PC-3 (cell line): ENCODE results near the gene ZFP2. TPM values are rescaled to one million over a fixed set of nuclear protein-coding genes. Genes with fewer than 3 reads are reported as not detected.

Experiments used
- ATAC-seq: fragments of 200-7000 bp; cut with Tn5 transposase; 2 replicates; pipeline ENCODE4 v1.9.1; 2020; ENCODE audit warnings: mild to moderate bottlenecking, moderate library complexity
- BruUV-seq: library from RNA; stranded (reverse); fragments of 400-500 nt; replicated peaks from 2 replicates; lab custom pipeline; 2021; lab: Mats Ljungman, UMichigan
- CTCF ChIA-PET: fragments of 300-600 bp; sonication (Branson Sonifier 250); formaldehyde crosslinking; loops from one replicate; lab custom pipeline; 2022; ENCODE audit warnings: antibody characterized with exemption; lab: Charles Lee
- POLR2A ChIA-PET: fragments of 300-600 bp; sonication (Branson Sonifier 250); formaldehyde crosslinking; loops from one replicate; lab custom pipeline; 2022; ENCODE audit warnings: antibody characterized with exemption; ENCODE audit not compliant: unreplicated experiment; lab: Charles Lee
- DNase-seq: peaks from one replicate; pipeline ENCODE4 v3.0.0-alpha.2; 2015
- H2AFZ ChIP-seq: fragments of 300-600 bp; sonication (generic); 2 replicates; pipeline ENCODE4 v1.6.0; 2016; ENCODE audit warnings: antibody characterized with exemption, low read length
- H3F3A ChIP-seq: fragments of 300-600 bp; sonication (generic); one replicate; pipeline ENCODE4 v1.6.0; 2017; ENCODE audit warnings: antibody characterized with exemption, low read length, control low read depth, mild to moderate bottlenecking; ENCODE audit not compliant: unreplicated experiment
- H3K27ac ChIP-seq: fragments of 300-600 bp; sonication (generic); 2 replicates; pipeline ENCODE4 v1.5.1; 2016; ENCODE audit warnings: mild to moderate bottlenecking, low read length
- H3K27me3 ChIP-seq: fragments of 300-600 bp; sonication (generic); 2 replicates; pipeline ENCODE4 v1.6.1; 2016; ENCODE audit warnings: low read length, mixed read lengths
- H3K36me3 ChIP-seq: fragments of 300-600 bp; sonication (generic); 2 replicates; pipeline ENCODE4 v1.6.1; 2016; ENCODE audit warnings: low read depth, mixed run types, low read length, mixed read lengths
- H3K4me1 ChIP-seq: fragments of 300-600 bp; sonication (generic); 2 replicates; pipeline ENCODE4 v1.5.1; 2016; ENCODE audit warnings: low read length; ENCODE audit not compliant: insufficient read depth
- H3K4me2 ChIP-seq: fragments of 300-600 bp; sonication (generic); 2 replicates; pipeline ENCODE4 v1.6.0; 2016; ENCODE audit warnings: low read length
- H3K4me3 ChIP-seq: fragments of 300-600 bp; sonication (generic); 2 replicates; pipeline ENCODE4 v1.5.1; 2016; ENCODE audit warnings: mild to moderate bottlenecking, low read length, mixed read lengths
- H3K79me2 ChIP-seq: fragments of 300-600 bp; sonication (generic); 2 replicates; pipeline ENCODE4 v1.6.1; 2017; ENCODE audit warnings: low read length, mixed read lengths
- H3K9ac ChIP-seq: fragments of 300-600 bp; sonication (generic); 2 replicates; pipeline ENCODE4 v1.6.0; 2016; ENCODE audit warnings: mild to moderate bottlenecking, low read length
- H3K9me2 ChIP-seq: fragments of 300-600 bp; sonication (generic); replicated peaks from 2 replicates; pipeline ENCODE4 v1.6.1; 2016; ENCODE audit warnings: mixed run types, low read length, mixed read lengths
- H3K9me3 ChIP-seq: fragments of 300-600 bp; sonication (generic); 2 replicates; pipeline ENCODE4 v1.6.1; 2016; ENCODE audit warnings: low read length, mixed read lengths
- H4K20me1 ChIP-seq: fragments of 300-600 bp; sonication (generic); 2 replicates; pipeline ENCODE4 v1.6.1; 2016; ENCODE audit warnings: low read length, mixed read lengths
- CTCF ChIP-seq: fragments of 300-600 bp; sonication (generic); conservative IDR thresholded peaks from 2 replicates; pipeline ENCODE4 v1.5.1; 2017; ENCODE audit warnings: antibody characterized with exemption, low read depth, mild to moderate bottlenecking, low read length
- EZH2 ChIP-seq: fragments of 300-600 bp; sonication (generic); IDR thresholded peaks from one replicate; pipeline ENCODE4 v1.6.1; 2017; ENCODE audit warnings: antibody characterized with exemption, mild to moderate bottlenecking, low read length; ENCODE audit not compliant: unreplicated experiment
- EZH2phosphoT487 ChIP-seq: fragments of 300-600 bp; sonication (generic); IDR thresholded peaks from 2 replicates; pipeline ENCODE4 v1.6.1; 2018; ENCODE audit warnings: mild to moderate bottlenecking, antibody characterized with exemption, low read length, borderline replicate concordance
- intact Hi-C: fragments of 100-400 bp; cut with micrococcal nuclease; formaldehyde crosslinking; loops from 2 replicates; pipeline ENCODE4 v1.9.0; 2023
- total RNA-seq: library from RNA; depleted of rRNA; stranded (reverse); fragments of >200 nt; gene quantifications from 2 replicates; pipeline ENCODE4 v1.2.3, GENCODE V29; 2014; rRNA removed

ZFP2 gene
- total RNA-seq, 1 experiment from 2014 or later: 0.07 TPM

- no TSS peak for BruUV-seq
- ChIA-PET POLR2A (no interaction called here), CTCF (no interaction called here)
- ATAC-seq: no peak
- Histone ChIP-seq H3K27me3 (no peaks in the 10 kb centered on the region), H3K79me2 (no peaks in the 10 kb centered on the region), H3K36me3 (no peaks in the 10 kb centered on the region), H3K4me2 (no peak overlapping the region), H4K20me1 (no peaks in the 10 kb centered on the region), H3K9me2 (no peaks in the 10 kb centered on the region), H3K4me3 (no peak overlapping the region), H3K27ac (no peak overlapping the region), H3K9me3 (peaks cover 22% of the 10 kb centered on the region), H3K9ac (no peak overlapping the region), H3F3A (no peaks in the 10 kb centered on the region), H2AFZ (no peak overlapping the region), H3K4me1 (no peaks in the 10 kb centered on the region)
- no peak for DNase-seq
- intact Hi-C loops: no loop called here
- TF ChIP-seq EZH2: no peak
- no peak for TF ChIP-seq CTCF
- TF ChIP-seq EZH2phosphoT487: no peak
Observed at GRCh38 chr5:178981381-178981780, 85.7 kb downstream of the ZFP2 start.

Other genes starting within 250 kb of the ZFP2 start
- 16.8 and 29.4 TPM in 2 replicates for gene ZNF354A, start 165.3 kb upstream of the ZFP2 start, total RNA-seq
- 5.9 and 6.2 TPM in 2 replicates for gene ZNF354B, start 36.0 kb upstream of the ZFP2 start, total RNA-seq
- not detected in 2 replicates for gene ZNF454, start 45.3 kb downstream of the ZFP2 start, total RNA-seq
- not detected in 2 replicates for gene GRM6, start 99.4 kb downstream of the ZFP2 start, total RNA-seq
- not detected in 2 replicates for gene ZNF879, start 127.9 kb downstream of the ZFP2 start, total RNA-seq
- not detected in 2 replicates for gene ZNF354C, start 164.5 kb downstream of the ZFP2 start, total RNA-seq